Measurements from ENCODE around the gene TENM3.

The TENM3 gene

GRCh38 chr4:182765987-182766856 is 523.0 kb downstream of the TENM3 start (continued):
- no peak for TF ChIP-seq ZNF394 (tag by site-specific recombination; IDR thresholded peaks at IDR 0.05; ENCODE audit: borderline replicate concordance)
- no peak for TF ChIP-seq ZNF626 (tag by site-specific recombination; IDR thresholded peaks at IDR 0.05)
- TF ChIP-seq, protein P1, sequence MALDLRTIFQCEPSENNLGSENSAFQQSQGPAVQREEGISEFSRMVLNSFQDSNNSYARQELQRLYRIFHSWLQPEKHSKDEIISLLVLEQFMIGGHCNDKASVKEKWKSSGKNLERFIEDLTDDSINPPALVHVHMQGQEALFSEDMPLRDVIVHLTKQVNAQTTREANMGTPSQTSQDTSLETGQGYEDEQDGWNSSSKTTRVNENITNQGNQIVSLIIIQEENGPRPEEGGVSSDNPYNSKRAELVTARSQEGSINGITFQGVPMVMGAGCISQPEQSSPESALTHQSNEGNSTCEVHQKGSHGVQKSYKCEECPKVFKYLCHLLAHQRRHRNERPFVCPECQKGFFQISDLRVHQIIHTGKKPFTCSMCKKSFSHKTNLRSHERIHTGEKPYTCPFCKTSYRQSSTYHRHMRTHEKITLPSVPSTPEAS (tag by site-specific recombination; IDR thresholded peaks at IDR 0.05), result no peak
- TF ChIP-seq HOXC10 (CRISPR knock-in tag; IDR thresholded peaks at IDR 0.05), result no peak
- no peak for TF ChIP-seq KLF10 (tag by site-specific recombination; IDR thresholded peaks at IDR 0.05)

- no peaks in the 10 kb centered on the region for H3K4me1 ChIP-seq (ENCODE audit: control insufficient read depth, insufficient read depth, low read length)
- H3K4me3 ChIP-seq (ENCODE audit: low read depth, low read length), result no peak overlapping the region
- CTCF ChIA-PET, result no interaction called here
- POLR2A ChIA-PET, result no interaction called here
- H3K36me3 ChIP-seq (ENCODE audit: control insufficient read depth in 2 of 2, insufficient read depth in 1 of 2, low read length in 2 of 2), result no peaks in the 10 kb centered on the region
- no peak overlapping the region for H3K27ac ChIP-seq (ENCODE audit: extremely low read depth, low read depth, low read length)
- no peaks in the 10 kb centered on the region for H3K9me3 ChIP-seq (ENCODE audit: control insufficient read depth, insufficient read depth, low read depth, low read length)
- TF ChIP-seq ZNF544 (tag by site-specific recombination; IDR thresholded peaks at IDR 0.05), result no peak
- no peak for TF ChIP-seq SALL2 (tag by site-specific recombination; IDR thresholded peaks at IDR 0.05; ENCODE audit: borderline replicate concordance)
- no peak for TF ChIP-seq ATF2 (tag by site-specific recombination; IDR thresholded peaks at IDR 0.05; ENCODE audit: low read depth)
- no peak for TF ChIP-seq ZNF830 (tag by site-specific recombination; IDR thresholded peaks at IDR 0.05; ENCODE audit: low read depth)
- TF ChIP-seq EGR2 (tag by site-specific recombination; IDR thresholded peaks at IDR 0.05; ENCODE audit: low read depth), result no peak
- TF ChIP-seq ZBTB8A (tag by site-specific recombination; IDR thresholded peaks at IDR 0.05), result no peak
- TF ChIP-seq ZNF311 (tag by site-specific recombination; IDR thresholded peaks at IDR 0.05; ENCODE audit: borderline replicate concordance), result no peak
- TF ChIP-seq ZNF514 (tag by site-specific recombination; IDR thresholded peaks at IDR 0.05), result no peak
- TF ChIP-seq ZNF280C (tag by site-specific recombination; IDR thresholded peaks at IDR 0.05), result no peak
- TF ChIP-seq, protein P2, sequence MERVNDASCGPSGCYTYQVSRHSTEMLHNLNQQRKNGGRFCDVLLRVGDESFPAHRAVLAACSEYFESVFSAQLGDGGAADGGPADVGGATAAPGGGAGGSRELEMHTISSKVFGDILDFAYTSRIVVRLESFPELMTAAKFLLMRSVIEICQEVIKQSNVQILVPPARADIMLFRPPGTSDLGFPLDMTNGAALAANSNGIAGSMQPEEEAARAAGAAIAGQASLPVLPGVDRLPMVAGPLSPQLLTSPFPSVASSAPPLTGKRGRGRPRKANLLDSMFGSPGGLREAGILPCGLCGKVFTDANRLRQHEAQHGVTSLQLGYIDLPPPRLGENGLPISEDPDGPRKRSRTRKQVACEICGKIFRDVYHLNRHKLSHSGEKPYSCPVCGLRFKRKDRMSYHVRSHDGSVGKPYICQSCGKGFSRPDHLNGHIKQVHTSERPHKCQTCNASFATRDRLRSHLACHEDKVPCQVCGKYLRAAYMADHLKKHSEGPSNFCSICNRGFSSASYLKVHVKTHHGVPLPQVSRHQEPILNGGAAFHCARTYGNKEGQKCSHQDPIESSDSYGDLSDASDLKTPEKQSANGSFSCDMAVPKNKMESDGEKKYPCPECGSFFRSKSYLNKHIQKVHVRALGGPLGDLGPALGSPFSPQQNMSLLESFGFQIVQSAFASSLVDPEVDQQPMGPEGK (tag by site-specific recombination; IDR thresholded peaks at IDR 0.05), result no peak
- no peak for TF ChIP-seq ZNF837 (tag by site-specific recombination; IDR thresholded peaks at IDR 0.05)
- no peak for TF ChIP-seq ZNF274 (IDR thresholded peaks at IDR 0.05; ENCODE audit: low read length)
- no peak for TF ChIP-seq ZNF274 (tag by site-specific recombination; IDR thresholded peaks at IDR 0.05; ENCODE audit: borderline replicate concordance)
- TF ChIP-seq ZNF266 (tag by site-specific recombination; IDR thresholded peaks at IDR 0.05; ENCODE audit: low read depth), result no peak
- no peak for TF ChIP-seq GFI1B (tag by site-specific recombination; IDR thresholded peaks at IDR 0.05)
- TF ChIP-seq ZNF629 (tag by site-specific recombination; IDR thresholded peaks at IDR 0.05), result no peak
These were observed 523.7 kb downstream of the TENM3 start for GRCh38 chr4:182766857-182767250.
